HG03469 (cell line): ENCODE results near the gene MRPL38.
"Not testable (repeated sequence)": the region's sequence is repeated elsewhere in the genome, so short reads cannot be mapped to it uniquely, and the experiment has no call there.

Source experiments
- ATAC-seq: cut with Tn5 transposase; IDR thresholded peaks from one replicate; pipeline ENCODE4 v1.9.1; 2021; ENCODE audit warnings: mild to moderate bottlenecking, moderate library complexity, moderate number of reproducible peaks; ENCODE audit not compliant: unreplicated experiment

The MRPL38 gene

GRCh38 chr17:75855310-75856061, 49.2 kb downstream of the MRPL38 start, which contains the start of gene WBP2:
Gene WBP2 (minus strand): TSS chr17:75855335. CDS start chr17:75855297, 38 bp downstream.
- ATAC-seq = peak; percentile 72

- ATAC-seq = no peak
Measured at GRCh38 chr17:75854881-75855309, 49.8 kb downstream of the MRPL38 start.

GRCh38 chr17:75854101-75854748, 50.5 kb downstream of the MRPL38 start:
- no peak for ATAC-seq

GRCh38 chr17:75853433-75853832, 51.3 kb downstream of the MRPL38 start:
- no peak for ATAC-seq

- not testable (repeated sequence) for ATAC-seq
Measured at GRCh38 chr17:75851693-75851991, 53.0 kb downstream of the MRPL38 start.

- no peak for ATAC-seq
Measured at GRCh38 chr17:75850928-75851692, 53.6 kb downstream of the MRPL38 start.

- ATAC-seq = no peak
Measured at GRCh38 chr17:75849724-75850123, 55.0 kb downstream of the MRPL38 start.

- no peak for ATAC-seq
Measured at GRCh38 chr17:75849279-75849646, 55.4 kb downstream of the MRPL38 start.
